Chondrocyte (in vitro differentiated cells): ENCODE results near the gene PKIB. TPM values are rescaled to one million over a fixed set of nuclear protein-coding genes. Genes with fewer than 3 reads are reported as not detected.

Experiments
- DNase-seq: peaks from one replicate; pipeline ENCODE4 v3.0.0; 2021; ENCODE audit warnings: mixed read lengths, low spot score
- H3K27ac Mint-ChIP-seq: one replicate; pipeline ENCODE4 v1.8.0; 2021; ENCODE audit warnings: mild to moderate bottlenecking, moderate library complexity, mixed read lengths; ENCODE audit not compliant: unreplicated experiment
- H3K27me3 Mint-ChIP-seq: 2 replicates; pipeline ENCODE4 v1.8.0; 2021; ENCODE audit warnings: low read depth, mixed read lengths
- H3K36me3 Mint-ChIP-seq: 2 replicates; pipeline ENCODE4 v1.8.0; 2021; ENCODE audit warnings: low read depth, mixed read lengths
- H3K4me1 Mint-ChIP-seq: 2 replicates; pipeline ENCODE4 v1.8.0; 2021; ENCODE audit warnings: low read depth, mild to moderate bottlenecking, mixed read lengths
- H3K4me3 Mint-ChIP-seq: one replicate; pipeline ENCODE4 v1.8.0; 2021; ENCODE audit warnings: mild to moderate bottlenecking, moderate library complexity, mixed read lengths; ENCODE audit not compliant: unreplicated experiment
- H3K9me3 Mint-ChIP-seq: 2 replicates; pipeline ENCODE4 v1.8.0; 2021; ENCODE audit warnings: low read depth, mixed read lengths
- long read RNA-seq: library from polyadenylated mRNA; stranded (forward); transcript quantifications from one replicate; pipeline ENCODE4 v2.0.0, GENCODE V29; 2021
- total RNA-seq: library from RNA; stranded (reverse); gene quantifications from 3 replicates; pipeline ENCODE4 v1.2.1, GENCODE V29; 2021
- TF ChIP-seq, protein P1 (sequence below): fragments of 200-600 bp; sonication (generic); IDR thresholded peaks from 2 replicates; pipeline ENCODE4 v1.5.0; 2021; ENCODE audit warnings: antibody characterized with exemption, mild to moderate bottlenecking, moderate library complexity

The PKIB gene, protein sequence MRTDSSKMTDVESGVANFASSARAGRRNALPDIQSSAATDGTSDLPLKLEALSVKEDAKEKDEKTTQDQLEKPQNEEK
- total RNA-seq, result 42.1 to 50.9 TPM (median 44.3 TPM) in 3 replicates
- long read RNA-seq, partial matches to known transcripts, result 1 of 43 reads
- long read RNA-seq, other reads (novel, unspliced or antisense), result 42 of 43 reads

DNA sequence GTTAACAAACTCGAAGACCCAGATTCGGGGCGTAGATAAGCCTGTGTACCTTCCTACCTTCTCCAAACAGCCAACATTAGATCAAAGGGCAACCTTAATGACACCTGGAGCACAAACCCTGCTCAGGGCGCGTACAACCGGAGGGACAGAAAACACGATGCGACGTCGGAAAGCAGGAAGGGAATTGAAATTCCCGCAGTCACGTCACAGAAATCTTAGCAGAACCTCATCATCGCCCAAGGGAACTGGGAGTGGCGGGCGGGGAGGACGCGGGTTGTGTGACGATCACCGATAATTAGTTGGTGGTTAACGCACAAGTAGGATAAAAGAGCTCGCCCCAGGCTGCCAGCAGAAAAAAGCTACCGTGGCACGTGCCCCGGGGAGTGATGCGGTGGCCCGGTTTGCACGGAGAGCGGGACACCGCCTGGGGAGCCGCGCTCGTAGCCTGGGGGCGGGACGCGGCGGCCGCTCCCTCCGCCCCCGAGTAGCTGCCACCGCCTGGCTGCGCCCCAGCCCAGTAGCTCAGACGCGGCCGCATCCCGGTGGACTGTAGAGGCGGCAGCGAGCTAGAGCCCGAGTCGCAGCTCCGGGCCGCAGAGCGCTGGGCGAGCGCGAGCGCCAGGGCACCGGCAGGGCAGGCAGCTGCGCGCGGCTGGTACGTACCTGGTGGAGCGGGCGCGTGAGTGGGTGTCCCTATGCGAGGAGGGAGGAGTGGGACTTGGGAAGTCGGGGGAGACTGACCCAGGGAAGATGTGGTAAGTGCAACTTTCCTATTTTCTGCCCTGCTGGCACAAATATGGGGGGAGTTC, at the start of gene PKIB:
TSS of gene PKIB (plus strand) at position 525 of the 809 bp plus-strand sequence. CDS start 107,390 bp downstream, outside the sequence.
- TF ChIP-seq, protein P1, sequence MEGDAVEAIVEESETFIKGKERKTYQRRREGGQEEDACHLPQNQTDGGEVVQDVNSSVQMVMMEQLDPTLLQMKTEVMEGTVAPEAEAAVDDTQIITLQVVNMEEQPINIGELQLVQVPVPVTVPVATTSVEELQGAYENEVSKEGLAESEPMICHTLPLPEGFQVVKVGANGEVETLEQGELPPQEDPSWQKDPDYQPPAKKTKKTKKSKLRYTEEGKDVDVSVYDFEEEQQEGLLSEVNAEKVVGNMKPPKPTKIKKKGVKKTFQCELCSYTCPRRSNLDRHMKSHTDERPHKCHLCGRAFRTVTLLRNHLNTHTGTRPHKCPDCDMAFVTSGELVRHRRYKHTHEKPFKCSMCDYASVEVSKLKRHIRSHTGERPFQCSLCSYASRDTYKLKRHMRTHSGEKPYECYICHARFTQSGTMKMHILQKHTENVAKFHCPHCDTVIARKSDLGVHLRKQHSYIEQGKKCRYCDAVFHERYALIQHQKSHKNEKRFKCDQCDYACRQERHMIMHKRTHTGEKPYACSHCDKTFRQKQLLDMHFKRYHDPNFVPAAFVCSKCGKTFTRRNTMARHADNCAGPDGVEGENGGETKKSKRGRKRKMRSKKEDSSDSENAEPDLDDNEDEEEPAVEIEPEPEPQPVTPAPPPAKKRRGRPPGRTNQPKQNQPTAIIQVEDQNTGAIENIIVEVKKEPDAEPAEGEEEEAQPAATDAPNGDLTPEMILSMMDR, result peak; percentile 42
- H3K4me3 Mint-ChIP-seq, result peak within 1 kb of the TSS; percentile 46
- peak; percentile 84 for DNase-seq
- H3K9me3 Mint-ChIP-seq, result peaks cover 6% of the 10 kb centered on the region
- no peak within 1 kb of the TSS for H3K27ac Mint-ChIP-seq
- peaks cover 23% of the 10 kb centered on the region for H3K36me3 Mint-ChIP-seq
- peaks cover 4% of the 10 kb centered on the region for H3K4me1 Mint-ChIP-seq
- H3K27me3 Mint-ChIP-seq, result no peaks in the 10 kb centered on the region

DNA sequence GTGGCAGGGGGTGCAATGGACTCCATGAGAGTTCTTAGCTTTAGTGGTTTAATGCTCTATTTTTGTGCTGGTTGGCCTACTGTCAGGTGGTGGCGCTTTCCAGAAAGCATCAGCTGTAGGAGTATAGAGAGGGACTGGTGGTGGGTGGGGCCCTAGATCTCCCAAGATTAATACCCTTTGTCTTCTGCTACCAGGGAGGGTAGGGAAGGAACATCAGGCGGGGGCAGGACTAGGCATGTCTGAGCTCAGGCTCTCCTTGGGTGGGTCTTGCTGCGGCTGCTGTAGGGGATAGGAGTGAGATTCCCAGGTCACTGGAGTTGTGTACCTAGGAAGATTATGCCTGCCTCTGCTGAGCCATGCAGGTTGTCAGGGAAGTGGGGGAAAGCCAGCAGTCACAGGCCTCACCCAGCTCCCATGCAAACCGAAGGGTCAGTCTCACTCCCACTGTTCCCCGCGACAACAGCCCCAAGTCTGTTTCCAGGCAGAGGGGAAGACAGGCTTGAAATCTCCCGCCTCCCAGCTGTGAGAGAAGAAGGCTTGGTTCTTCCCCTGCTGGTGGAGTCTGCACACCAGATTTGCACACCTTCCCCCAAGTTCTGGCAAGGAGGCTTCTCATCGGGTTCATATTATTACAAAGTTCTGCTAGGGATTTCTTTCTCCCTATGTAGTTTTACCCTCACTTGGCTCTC, 46.7 kb upstream of the PKIB start:
- TF ChIP-seq, protein P1, result no peak
- Mint-ChIP-seq H3K9me3 (peaks cover 32% of the 10 kb centered on the region), H3K4me1 (no peaks in the 10 kb centered on the region), H3K4me3 (no peak overlapping the region), H3K36me3 (peaks cover 19% of the 10 kb centered on the region), H3K27ac (no peak overlapping the region), H3K27me3 (no peaks in the 10 kb centered on the region)
- DNase-seq, result peak; percentile 40

DNA sequence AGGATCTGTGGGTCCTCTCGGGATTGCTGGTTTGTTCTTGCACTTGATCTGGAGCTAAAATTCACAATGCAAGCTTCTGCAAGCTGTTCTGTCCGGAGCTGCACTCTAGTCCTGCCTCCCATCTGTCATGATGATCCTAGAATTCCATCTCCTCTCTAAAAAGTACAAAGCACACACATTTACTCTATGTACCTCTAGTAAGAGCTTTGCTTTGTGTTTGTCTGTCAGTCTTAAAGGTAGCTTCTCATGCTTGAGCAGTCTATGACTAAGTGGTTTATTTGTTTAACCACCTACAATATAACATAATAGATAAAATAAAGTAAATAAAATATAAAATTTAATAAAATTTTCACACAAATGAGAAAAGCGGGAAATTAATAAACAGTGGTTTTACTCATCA, 46.0 kb upstream of the PKIB start:
- H3K27me3 Mint-ChIP-seq, result no peaks in the 10 kb centered on the region
- no peak overlapping the region for H3K4me3 Mint-ChIP-seq
- H3K27ac Mint-ChIP-seq, result no peak overlapping the region
- TF ChIP-seq, protein P1, result no peak
- no peak for DNase-seq
- peaks cover 16% of the 10 kb centered on the region for H3K36me3 Mint-ChIP-seq
- H3K9me3 Mint-ChIP-seq, result peaks cover 28% of the 10 kb centered on the region
- H3K4me1 Mint-ChIP-seq, result peaks cover 4% of the 10 kb centered on the region

DNA sequence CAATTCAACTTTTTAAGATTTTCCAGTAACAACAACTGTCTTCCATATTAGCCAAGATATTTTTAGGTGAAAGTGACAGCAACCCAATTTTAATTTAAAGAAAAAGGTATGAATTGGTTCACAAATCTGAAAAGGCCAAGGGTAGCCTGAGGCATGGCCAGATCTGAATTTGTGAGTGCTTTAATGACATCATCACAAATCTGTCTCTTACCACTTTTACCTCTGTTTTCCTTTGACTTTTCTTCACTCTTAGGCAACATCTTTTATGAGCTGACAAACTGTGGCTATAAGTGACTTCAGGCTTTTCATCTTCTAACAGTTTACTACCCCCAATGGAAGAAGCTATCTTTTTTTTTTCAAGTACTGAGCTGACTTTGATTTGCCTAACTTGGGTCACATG, 44.5 kb upstream of the PKIB start:
- TF ChIP-seq, protein P1, result no peak
- no peak overlapping the region for H3K27ac Mint-ChIP-seq
- peaks cover 7% of the 10 kb centered on the region for H3K4me1 Mint-ChIP-seq
- DNase-seq, result no peak
- no peak overlapping the region for H3K4me3 Mint-ChIP-seq
- H3K9me3 Mint-ChIP-seq, result peaks cover 25% of the 10 kb centered on the region
- H3K36me3 Mint-ChIP-seq, result peaks cover 14% of the 10 kb centered on the region
- H3K27me3 Mint-ChIP-seq, result no peaks in the 10 kb centered on the region

DNA sequence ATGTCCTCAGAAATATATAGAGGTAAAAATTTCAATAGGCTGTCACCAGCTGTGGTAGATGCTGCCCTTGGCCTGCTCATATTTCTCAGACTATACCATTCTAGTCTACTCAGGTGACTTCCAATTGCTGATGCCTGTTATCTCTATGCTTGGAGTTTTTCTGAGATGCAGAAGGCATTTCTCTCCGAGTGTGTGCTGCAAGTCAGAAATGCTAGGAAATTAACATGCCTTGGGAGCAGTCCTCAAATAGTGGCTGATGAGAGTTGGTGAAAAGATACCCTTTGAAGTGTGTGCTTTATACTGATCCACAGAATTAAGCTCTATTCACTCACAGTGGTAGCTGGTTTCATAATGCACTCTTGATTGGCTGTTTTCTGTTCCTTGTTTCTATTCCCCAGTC, 43.2 kb upstream of the PKIB start:
- H3K9me3 Mint-ChIP-seq, result peaks cover 21% of the 10 kb centered on the region
- H3K27me3 Mint-ChIP-seq, result no peaks in the 10 kb centered on the region
- TF ChIP-seq, protein P1, result no peak
- H3K4me3 Mint-ChIP-seq, result no peak overlapping the region
- no peak overlapping the region for H3K27ac Mint-ChIP-seq
- peaks cover 15% of the 10 kb centered on the region for H3K36me3 Mint-ChIP-seq
- H3K4me1 Mint-ChIP-seq, result peaks cover 7% of the 10 kb centered on the region
- no peak for DNase-seq
